Measurements from ENCODE around the gene IL17F. TPM values are rescaled to one million over a fixed set of nuclear protein-coding genes. Genes with fewer than 3 reads are reported as not detected.

Gene IL17F
- under 1 TPM in 1 of 5 experiments, not detected in 4; 0.48 TPM for total RNA-seq
- not detected for polyA plus RNA-seq
- not detected for total RNA-seq

DNA sequence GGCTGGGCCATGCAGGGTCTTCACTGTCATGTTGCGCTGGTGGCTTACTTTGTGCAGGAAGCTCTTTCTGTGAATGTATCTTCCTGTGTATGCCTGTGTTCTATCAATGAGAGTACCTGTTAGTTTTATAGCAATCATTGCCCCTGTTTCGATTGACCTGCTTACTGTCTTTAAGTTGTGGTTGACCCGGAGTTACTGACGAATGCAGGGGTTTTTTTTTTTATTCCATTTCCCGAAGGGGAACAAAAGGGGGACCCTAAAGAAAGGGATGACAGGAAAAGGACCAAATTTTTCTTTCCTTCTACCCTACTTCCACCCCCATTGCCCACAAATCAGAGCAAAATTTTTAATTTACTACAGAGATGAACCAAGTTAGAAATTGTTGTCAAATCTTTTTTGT lies at the start of gene IL17F:
Gene IL17F (minus strand): TSS at position 101 of the 400 bp plus-strand sequence. CDS start 71 bp downstream, at position 30.
- intact Hi-C loops (cut with micrococcal nuclease) = no loop called here
- H3K4me3 Mint-ChIP-seq = no peak within 1 kb of the TSS
- Histone ChIP-seq H3K27ac (ENCODE audit: low read depth, low read length) (no peak within 1 kb of the TSS), H3K9me3 (ENCODE audit: control insufficient read depth in 2 of 3, low read length in 3 of 3) (no peaks in the 10 kb centered on the region), H3K4me3 (ENCODE audit: low read length) (no peak within 1 kb of the TSS), H3K36me3 (ENCODE audit: control insufficient read depth in 2 of 3, insufficient read depth in 3 of 3, low read length in 3 of 3) (no peaks in the 10 kb centered on the region), H3K4me1 (ENCODE audit: control insufficient read depth in 2 of 2, insufficient read depth in 2 of 2, low read length in 2 of 2) (no peaks in the 10 kb centered on the region), H3K27me3 (ENCODE audit: control insufficient read depth in 2 of 2, insufficient read depth in 2 of 2, low read length in 2 of 2) (no peaks in the 10 kb centered on the region)
- POLR2A ChIA-PET = no interaction called here
- no peaks in the 10 kb centered on the region for H3K36me3 Mint-ChIP-seq
- DNase-seq = no peak
- H3K27me3 Mint-ChIP-seq = peaks cover 0 to 62% (median 9%) of the 10 kb centered on the region in 5 donors
- no peak within 1 kb of the TSS for H3K27ac Mint-ChIP-seq
- H3K4me1 Mint-ChIP-seq = peaks cover 0 to 9% (median 0%) of the 10 kb centered on the region in 7 donors
- ATAC-seq = no peak
- H3K9me3 Mint-ChIP-seq = peaks cover 0 to 3% (median 0%) of the 10 kb centered on the region in 11 donors
- CTCF ChIA-PET = no interaction called here

DNA sequence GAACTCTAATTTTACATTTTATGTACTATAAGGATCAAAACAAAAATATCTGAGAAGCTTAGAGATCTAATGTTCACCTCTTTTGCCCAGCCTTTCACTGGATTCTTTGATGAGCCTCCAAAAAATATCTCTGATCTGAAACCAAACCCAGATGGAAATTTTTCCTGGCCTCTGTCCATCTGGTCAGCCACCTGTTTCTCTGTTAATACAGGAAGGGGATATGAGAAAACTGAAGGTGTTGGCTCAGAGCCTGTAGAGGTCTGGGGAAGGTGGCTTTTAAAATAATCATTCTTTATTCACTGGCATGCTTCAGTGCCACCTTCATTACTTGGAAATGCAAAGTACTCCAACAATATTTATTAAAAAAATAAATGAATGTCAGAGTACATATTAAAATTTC lies 48.8 kb upstream of the IL17F start:
- ATAC-seq (no peak), DNase-seq (no peak)
- peaks cover 0 to 7% (median 0%) of the 10 kb centered on the region in 11 donors for H3K9me3 Mint-ChIP-seq
- no peak overlapping the region for H3K4me3 Mint-ChIP-seq
- CTCF ChIA-PET = interaction anchor here (0.7 to 1.8 kb wide), 5 partner anchors 8 to 116 kb away, joined by 3 to 5 read pairs (median 5); partner anchors contain the start of genes MCM3 and PAQR8
- peaks cover 22 to 52% (median 33%) of the 10 kb centered on the region in 7 donors for H3K4me1 Mint-ChIP-seq
- Histone ChIP-seq H3K4me3 (ENCODE audit: low read length) (no peak overlapping the region), H3K27ac (ENCODE audit: low read depth, low read length) (no peak overlapping the region), H3K9me3 (ENCODE audit: control insufficient read depth in 2 of 3, low read length in 3 of 3) (no peaks in the 10 kb centered on the region), H3K27me3 (ENCODE audit: control insufficient read depth in 2 of 2, insufficient read depth in 2 of 2, low read length in 2 of 2) (no peaks in the 10 kb centered on the region), H3K4me1 (ENCODE audit: control insufficient read depth in 2 of 2, insufficient read depth in 2 of 2, low read length in 2 of 2) (peaks cover 10 to 14% of the 10 kb centered on the region in 2 donors), H3K36me3 (ENCODE audit: control insufficient read depth in 2 of 3, insufficient read depth in 3 of 3, low read length in 3 of 3) (no peaks in the 10 kb centered on the region)
- POLR2A ChIA-PET = interaction anchor here (0.6 to 1.7 kb wide), 2 partner anchors 10 to 13 kb away, joined by 3 to 4 read pairs; no protein-coding TSS in a partner anchor
- intact Hi-C loops (cut with micrococcal nuclease) = no loop called here
- H3K27me3 Mint-ChIP-seq = no peaks in the 10 kb centered on the region
- peaks cover 0 to 9% (median 0%) of the 10 kb centered on the region in 5 donors for H3K36me3 Mint-ChIP-seq
- H3K27ac Mint-ChIP-seq = peak overlapping the region in 2 of 9 donors; percentile 25 to 47

GRCh38 chr6:52288841-52289240 lies 44.5 kb upstream of the IL17F start:
- no peak overlapping the region for H3K4me3 ChIP-seq (ENCODE audit: low read length)
- CTCF ChIA-PET = interaction anchor here (0.8 to 5.1 kb wide), 5 partner anchors 19 to 112 kb away, joined by 3 to 60 read pairs (median 4); partner anchors contain the start of gene PAQR8
- H3K36me3 Mint-ChIP-seq = no peaks in the 10 kb centered on the region
- H3K27ac ChIP-seq (ENCODE audit: low read depth, low read length) = no peak overlapping the region
- H3K4me1 Mint-ChIP-seq = peaks cover 12 to 49% (median 28%) of the 10 kb centered on the region in 7 donors
- no peaks in the 10 kb centered on the region for H3K9me3 Mint-ChIP-seq
- no peaks in the 10 kb centered on the region for H3K9me3 ChIP-seq (ENCODE audit: control insufficient read depth in 2 of 3, low read length in 3 of 3)
- DNase-seq = no peak
- POLR2A ChIA-PET = interaction anchor here (0.7 to 1.6 kb wide), 4 partner anchors 49 to 111 kb away, joined by 3 to 6 read pairs (median 4); no protein-coding TSS in a partner anchor
- H3K4me3 Mint-ChIP-seq = no peak overlapping the region
- H3K27me3 Mint-ChIP-seq = no peaks in the 10 kb centered on the region
- H3K36me3 ChIP-seq (ENCODE audit: control insufficient read depth in 2 of 3, insufficient read depth in 3 of 3, low read length in 3 of 3) = no peaks in the 10 kb centered on the region
- peaks cover 25 to 27% of the 10 kb centered on the region in 2 donors for H3K4me1 ChIP-seq (ENCODE audit: control insufficient read depth in 2 of 2, insufficient read depth in 2 of 2, low read length in 2 of 2)
- intact Hi-C loops (cut with micrococcal nuclease) = loop anchor here in 1 of 2 donors (5.0 kb wide), 1 partner anchor 708 kb away; the partner anchor contains the start of gene GSTA4
- no peaks in the 10 kb centered on the region for H3K27me3 ChIP-seq (ENCODE audit: control insufficient read depth in 2 of 2, insufficient read depth in 2 of 2, low read length in 2 of 2)
- no peak for ATAC-seq
- peak overlapping the region in 3 of 9 donors; percentile 21 to 53 (median 22) for H3K27ac Mint-ChIP-seq

DNA sequence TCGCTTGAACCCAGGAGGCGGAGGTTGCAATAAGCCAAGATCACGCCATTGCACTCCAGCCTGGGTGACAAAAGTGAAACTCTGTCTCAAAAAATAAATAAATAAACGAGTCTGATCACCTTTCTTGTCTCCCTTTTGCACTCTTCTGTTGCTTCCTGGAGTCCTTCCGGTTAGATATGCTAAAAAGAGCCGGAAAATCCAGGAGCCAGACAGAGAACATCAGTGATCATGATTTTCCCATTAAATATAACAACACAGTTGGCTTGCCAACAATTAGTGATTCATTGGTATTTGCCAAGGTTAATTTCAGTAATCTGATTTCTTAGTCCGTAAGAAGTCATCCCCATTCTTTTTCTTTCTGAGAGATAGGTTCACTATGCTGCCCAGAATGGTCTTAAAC lies 43.9 kb upstream of the IL17F start:
- Histone ChIP-seq H3K27me3 (ENCODE audit: control insufficient read depth in 2 of 2, insufficient read depth in 2 of 2, low read length in 2 of 2) (no peaks in the 10 kb centered on the region), H3K4me1 (ENCODE audit: control insufficient read depth in 2 of 2, insufficient read depth in 2 of 2, low read length in 2 of 2) (peaks cover 32% of the 10 kb centered on the region in 2 donors), H3K36me3 (ENCODE audit: control insufficient read depth in 2 of 3, insufficient read depth in 3 of 3, low read length in 3 of 3) (no peaks in the 10 kb centered on the region), H3K9me3 (ENCODE audit: control insufficient read depth in 2 of 3, low read length in 3 of 3) (no peaks in the 10 kb centered on the region), H3K27ac (ENCODE audit: low read depth, low read length) (no peak overlapping the region), H3K4me3 (ENCODE audit: low read length) (no peak overlapping the region)
- Mint-ChIP-seq H3K4me3 (no peak overlapping the region), H3K27me3 (no peaks in the 10 kb centered on the region), H3K9me3 (no peaks in the 10 kb centered on the region), H3K27ac (peak overlapping the region in 4 of 9 donors; percentile 25 to 62 (median 54)), H3K36me3 (peaks cover 0 to 4% (median 0%) of the 10 kb centered on the region in 5 donors), H3K4me1 (peaks cover 17 to 56% (median 33%) of the 10 kb centered on the region in 7 donors)
- intact Hi-C loops (cut with micrococcal nuclease) = loop anchor here in 1 of 2 donors (5.0 kb wide), 1 partner anchor 709 kb away; the partner anchor contains the start of gene GSTA4
- DNase-seq = no peak
- POLR2A ChIA-PET = interaction anchor here (0.7 to 5.1 kb wide), 5 partner anchors 16 to 112 kb away, joined by 3 to 62 read pairs (median 3); no protein-coding TSS in a partner anchor
- no peak for ATAC-seq
- CTCF ChIA-PET = interaction anchor here (5.0 to 5.1 kb wide), 2 partner anchors 74 to 374 kb away, joined by 23 to 60 read pairs; partner anchors contain the start of gene PAQR8

GRCh38 chr6:52286798-52287432 lies 42.6 kb upstream of the IL17F start:
- Histone ChIP-seq H3K36me3 (ENCODE audit: control insufficient read depth in 2 of 3, insufficient read depth in 3 of 3, low read length in 3 of 3) (peaks cover 0 to 8% (median 0%) of the 10 kb centered on the region in 3 experiments), H3K27ac (ENCODE audit: low read depth, low read length) (peak overlapping the region; percentile 74), H3K4me1 (ENCODE audit: control insufficient read depth in 2 of 2, insufficient read depth in 2 of 2, low read length in 2 of 2) (peaks cover 32 to 33% of the 10 kb centered on the region in 2 donors), H3K4me3 (ENCODE audit: low read length) (no peak overlapping the region), H3K27me3 (ENCODE audit: control insufficient read depth in 2 of 2, insufficient read depth in 2 of 2, low read length in 2 of 2) (no peaks in the 10 kb centered on the region), H3K9me3 (ENCODE audit: control insufficient read depth in 2 of 3, low read length in 3 of 3) (no peaks in the 10 kb centered on the region)
- Mint-ChIP-seq H3K27ac (peak overlapping the region in 7 of 9 donors; percentile 54 to 90 (median 77)), H3K4me1 (peaks cover 24 to 62% (median 42%) of the 10 kb centered on the region in 7 donors), H3K9me3 (no peaks in the 10 kb centered on the region), H3K36me3 (peaks cover 5 to 13% (median 7%) of the 10 kb centered on the region in 5 donors), H3K4me3 (peak overlapping the region in 7 of 10 donors; percentile 10 to 52 (median 41)), H3K27me3 (no peaks in the 10 kb centered on the region)
- no peak for ATAC-seq
- POLR2A ChIA-PET = interaction anchor here (0.7 to 6.3 kb wide), 13 partner anchors 18 to 778 kb away, joined by 3 to 92 read pairs (median 13); partner anchors contain the start of genes EFHC1, FBXO9 and PAQR8
- intact Hi-C loops (cut with micrococcal nuclease) = loop anchor here (1.0 to 5.0 kb wide), 12 partner anchors 9 to 710 kb away; partner anchors contain the start of genes GSTA4 (in 1 of the 2) and PAQR8 (in 1 of the 2)
- DNase-seq = peak in 8 of 9 donors; percentile 38 to 71 (median 56)
- CTCF ChIA-PET = interaction anchor here (0.6 to 5.1 kb wide), 15 partner anchors 13 to 890 kb away, joined by 3 to 88 read pairs (median 8); partner anchors contain the start of genes EFHC1 and PAQR8
